ENCODE data around the gene DGKZ. TPM values are rescaled to one million over a fixed set of nuclear protein-coding genes. Genes with fewer than 3 reads are reported as not detected.

DGKZ gene
- total and polyA plus RNA-seq, 2 of the 13 experiments (the other 11 are each of a cell fraction or from before 2014, with no cell fraction given): 15.8 to 20.7 TPM

GRCh38 chr11:46389450-46390330, 42.4 kb downstream of the DGKZ start (continued):
- TF ChIP-seq, protein P1, sequence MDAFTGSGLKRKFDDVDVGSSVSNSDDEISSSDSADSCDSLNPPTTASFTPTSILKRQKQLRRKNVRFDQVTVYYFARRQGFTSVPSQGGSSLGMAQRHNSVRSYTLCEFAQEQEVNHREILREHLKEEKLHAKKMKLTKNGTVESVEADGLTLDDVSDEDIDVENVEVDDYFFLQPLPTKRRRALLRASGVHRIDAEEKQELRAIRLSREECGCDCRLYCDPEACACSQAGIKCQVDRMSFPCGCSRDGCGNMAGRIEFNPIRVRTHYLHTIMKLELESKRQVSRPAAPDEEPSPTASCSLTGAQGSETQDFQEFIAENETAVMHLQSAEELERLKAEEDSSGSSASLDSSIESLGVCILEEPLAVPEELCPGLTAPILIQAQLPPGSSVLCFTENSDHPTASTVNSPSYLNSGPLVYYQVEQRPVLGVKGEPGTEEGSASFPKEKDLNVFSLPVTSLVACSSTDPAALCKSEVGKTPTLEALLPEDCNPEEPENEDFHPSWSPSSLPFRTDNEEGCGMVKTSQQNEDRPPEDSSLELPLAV (CRISPR knock-in tag; conservative IDR thresholded peaks at IDR 0.05; ENCODE audit: low read depth): no peak
- TF ChIP-seq SP1 (IDR thresholded peaks at IDR 0.05): no peak
- no peak for TF ChIP-seq SP1 (CRISPR knock-in tag; IDR thresholded peaks at IDR 0.05)
- TF ChIP-seq, protein P2, sequence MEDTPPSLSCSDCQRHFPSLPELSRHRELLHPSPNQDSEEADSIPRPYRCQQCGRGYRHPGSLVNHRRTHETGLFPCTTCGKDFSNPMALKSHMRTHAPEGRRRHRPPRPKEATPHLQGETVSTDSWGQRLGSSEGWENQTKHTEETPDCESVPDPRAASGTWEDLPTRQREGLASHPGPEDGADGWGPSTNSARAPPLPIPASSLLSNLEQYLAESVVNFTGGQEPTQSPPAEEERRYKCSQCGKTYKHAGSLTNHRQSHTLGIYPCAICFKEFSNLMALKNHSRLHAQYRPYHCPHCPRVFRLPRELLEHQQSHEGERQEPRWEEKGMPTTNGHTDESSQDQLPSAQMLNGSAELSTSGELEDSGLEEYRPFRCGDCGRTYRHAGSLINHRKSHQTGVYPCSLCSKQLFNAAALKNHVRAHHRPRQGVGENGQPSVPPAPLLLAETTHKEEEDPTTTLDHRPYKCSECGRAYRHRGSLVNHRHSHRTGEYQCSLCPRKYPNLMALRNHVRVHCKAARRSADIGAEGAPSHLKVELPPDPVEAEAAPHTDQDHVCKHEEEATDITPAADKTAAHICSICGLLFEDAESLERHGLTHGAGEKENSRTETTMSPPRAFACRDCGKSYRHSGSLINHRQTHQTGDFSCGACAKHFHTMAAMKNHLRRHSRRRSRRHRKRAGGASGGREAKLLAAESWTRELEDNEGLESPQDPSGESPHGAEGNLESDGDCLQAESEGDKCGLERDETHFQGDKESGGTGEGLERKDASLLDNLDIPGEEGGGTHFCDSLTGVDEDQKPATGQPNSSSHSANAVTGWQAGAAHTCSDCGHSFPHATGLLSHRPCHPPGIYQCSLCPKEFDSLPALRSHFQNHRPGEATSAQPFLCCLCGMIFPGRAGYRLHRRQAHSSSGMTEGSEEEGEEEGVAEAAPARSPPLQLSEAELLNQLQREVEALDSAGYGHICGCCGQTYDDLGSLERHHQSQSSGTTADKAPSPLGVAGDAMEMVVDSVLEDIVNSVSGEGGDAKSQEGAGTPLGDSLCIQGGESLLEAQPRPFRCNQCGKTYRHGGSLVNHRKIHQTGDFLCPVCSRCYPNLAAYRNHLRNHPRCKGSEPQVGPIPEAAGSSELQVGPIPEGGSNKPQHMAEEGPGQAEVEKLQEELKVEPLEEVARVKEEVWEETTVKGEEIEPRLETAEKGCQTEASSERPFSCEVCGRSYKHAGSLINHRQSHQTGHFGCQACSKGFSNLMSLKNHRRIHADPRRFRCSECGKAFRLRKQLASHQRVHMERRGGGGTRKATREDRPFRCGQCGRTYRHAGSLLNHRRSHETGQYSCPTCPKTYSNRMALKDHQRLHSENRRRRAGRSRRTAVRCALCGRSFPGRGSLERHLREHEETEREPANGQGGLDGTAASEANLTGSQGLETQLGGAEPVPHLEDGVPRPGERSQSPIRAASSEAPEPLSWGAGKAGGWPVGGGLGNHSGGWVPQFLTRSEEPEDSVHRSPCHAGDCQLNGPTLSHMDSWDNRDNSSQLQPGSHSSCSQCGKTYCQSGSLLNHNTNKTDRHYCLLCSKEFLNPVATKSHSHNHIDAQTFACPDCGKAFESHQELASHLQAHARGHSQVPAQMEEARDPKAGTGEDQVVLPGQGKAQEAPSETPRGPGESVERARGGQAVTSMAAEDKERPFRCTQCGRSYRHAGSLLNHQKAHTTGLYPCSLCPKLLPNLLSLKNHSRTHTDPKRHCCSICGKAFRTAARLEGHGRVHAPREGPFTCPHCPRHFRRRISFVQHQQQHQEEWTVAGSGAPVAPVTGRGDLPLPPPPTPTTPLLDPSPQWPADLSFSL (CRISPR knock-in tag; IDR thresholded peaks at IDR 0.05): no peak
- peak; percentile 76 for TF ChIP-seq ZNF574 (CRISPR knock-in tag; IDR thresholded peaks at IDR 0.05)
- no peak for TF ChIP-seq ZC3H4 (CRISPR knock-in tag; IDR thresholded peaks at IDR 0.05; ENCODE audit: borderline replicate concordance)
- no peak for TF ChIP-seq ZNF572 (CRISPR knock-in tag; IDR thresholded peaks at IDR 0.05)
- no peak; the same call in 1 of the 2 replicates for TF ChIP-seq ZFX (CRISPR knock-in tag; IDR thresholded peaks at IDR 0.05; ENCODE audit: low read depth)
- no peak for TF ChIP-seq ZBTB3 (CRISPR knock-in tag; IDR thresholded peaks at IDR 0.05; ENCODE audit: borderline replicate concordance, low read depth)
- TF ChIP-seq SP2 (CRISPR knock-in tag; IDR thresholded peaks at IDR 0.05): no peak
- TF ChIP-seq POLR2AphosphoS5 (IDR thresholded peaks at IDR 0.05; ENCODE audit: low read depth, low read length): no peak
- TF ChIP-seq JDP2 (CRISPR knock-in tag; IDR thresholded peaks at IDR 0.05; ENCODE audit: borderline replicate concordance): no peak
- no peak for TF ChIP-seq KDM1A (CRISPR knock-in tag; IDR thresholded peaks at IDR 0.05)
- TF ChIP-seq PBX2 (CRISPR knock-in tag; IDR thresholded peaks at IDR 0.05): no peak
- TF ChIP-seq PPARG (CRISPR knock-in tag; conservative IDR thresholded peaks at IDR 0.05): no peak
- TF ChIP-seq KDM6A (CRISPR knock-in tag; IDR thresholded peaks at IDR 0.05; ENCODE audit: low read depth): no peak
- TF ChIP-seq MED1 (CRISPR knock-in tag; IDR thresholded peaks at IDR 0.05): no peak; the same call in 1 of the 2 replicates

All from HepG2 (cell line).